Inferior parietal cortex (tissue), 1 donor: ENCODE data around the gene SOX15.

Experiments used
- DNase-seq: peaks from one replicate; pipeline ENCODE4 v3.0.0-alpha.2; 2016; ENCODE audit errors: extremely low spot score

Gene SOX15

GRCh38 chr17:7557775-7558543, 31.9 kb downstream of the SOX15 start:
- DNase-seq = peak; percentile 65

GRCh38 chr17:7557147-7557764, 32.6 kb downstream of the SOX15 start:
- no peak for DNase-seq

- DNase-seq = no peak
Observed at GRCh38 chr17:7556627-7557026, 33.3 kb downstream of the SOX15 start.

GRCh38 chr17:7555320-7555948, 34.5 kb downstream of the SOX15 start:
- DNase-seq = no peak

- DNase-seq = no peak
Observed at GRCh38 chr17:7553356-7553755, 36.5 kb downstream of the SOX15 start.

GRCh38 chr17:7552621-7553051, 37.3 kb downstream of the SOX15 start:
- DNase-seq = peak; percentile 9

- DNase-seq = no peak
Observed at GRCh38 chr17:7551396-7551795, 38.5 kb downstream of the SOX15 start.

GRCh38 chr17:7550344-7550743, 39.5 kb downstream of the SOX15 start:
- DNase-seq = no peak

GRCh38 chr17:7549401-7550055, 40.4 kb downstream of the SOX15 start:
- DNase-seq = no peak

- DNase-seq = peak; percentile 12
Observed at GRCh38 chr17:7548585-7549400, 41.1 kb downstream of the SOX15 start, which contains the start of gene TNFSF12. TSS of gene TNFSF12 (plus strand) at chr17:7549058. CDS start at chr17:7549154, 96 bp downstream.

- DNase-seq = no peak
Observed at GRCh38 chr17:7544911-7545310, 45.0 kb downstream of the SOX15 start.

GRCh38 chr17:7541074-7541621, 48.7 kb downstream of the SOX15 start:
- no peak for DNase-seq

- DNase-seq = no peak
Observed at GRCh38 chr17:7538891-7539545, 50.9 kb downstream of the SOX15 start.
